Neural crest cell (in vitro differentiated cells): ENCODE results near the gene MAGEL2. TPM values are rescaled to one million over a fixed set of nuclear protein-coding genes. Genes with fewer than 3 reads are reported as not detected.

Experiments
- DNase-seq: peaks from one replicate; pipeline ENCODE4 v3.0.0; 2021; ENCODE audit warnings: low read depth, mixed read lengths, low spot score
- H3K27ac Mint-ChIP-seq: one replicate; pipeline ENCODE4 v1.8.0; 2021; ENCODE audit warnings: mild to moderate bottlenecking, mixed read lengths; ENCODE audit not compliant: unreplicated experiment
- H3K27me3 Mint-ChIP-seq: 2 replicates; pipeline ENCODE4 v1.8.0; 2021; ENCODE audit warnings: low read depth, mild to moderate bottlenecking, mixed read lengths
- H3K36me3 Mint-ChIP-seq: 2 replicates; pipeline ENCODE4 v1.8.0; 2021; ENCODE audit warnings: low read depth, mild to moderate bottlenecking, mixed read lengths
- H3K4me1 Mint-ChIP-seq: 2 replicates; pipeline ENCODE4 v1.8.0; 2021; ENCODE audit warnings: mixed read lengths
- H3K4me3 Mint-ChIP-seq: one replicate; pipeline ENCODE4 v1.8.0; 2021; ENCODE audit warnings: mild to moderate bottlenecking, mixed read lengths
- H3K9me3 Mint-ChIP-seq: 2 replicates; pipeline ENCODE4 v1.8.0; 2021; ENCODE audit warnings: mixed read lengths
- long read RNA-seq: library from polyadenylated mRNA; unstranded; transcript quantifications from one replicate; pipeline ENCODE4 v2.0.0, GENCODE V29; 2020
- total RNA-seq: library from RNA; stranded (reverse); gene quantifications from 2 replicates; pipeline ENCODE4 v1.2.1, GENCODE V29; 2021
- TF ChIP-seq, protein P1 (sequence below): fragments of 200-600 bp; sonication (generic); conservative IDR thresholded peaks from 2 replicates; pipeline ENCODE4 v1.5.0; 2021; ENCODE audit warnings: antibody characterized with exemption, mild to moderate bottlenecking

MAGEL2 gene
- 11.9 and 13.1 TPM in 2 replicates for total RNA-seq
- long read RNA-seq, full-length matches to known transcripts, result 4 of 4 reads
- long read RNA-seq, partial matches to known transcripts, result 0 of 4 reads
- long read RNA-seq, other reads (novel, unspliced or antisense), result 0 of 4 reads

DNA sequence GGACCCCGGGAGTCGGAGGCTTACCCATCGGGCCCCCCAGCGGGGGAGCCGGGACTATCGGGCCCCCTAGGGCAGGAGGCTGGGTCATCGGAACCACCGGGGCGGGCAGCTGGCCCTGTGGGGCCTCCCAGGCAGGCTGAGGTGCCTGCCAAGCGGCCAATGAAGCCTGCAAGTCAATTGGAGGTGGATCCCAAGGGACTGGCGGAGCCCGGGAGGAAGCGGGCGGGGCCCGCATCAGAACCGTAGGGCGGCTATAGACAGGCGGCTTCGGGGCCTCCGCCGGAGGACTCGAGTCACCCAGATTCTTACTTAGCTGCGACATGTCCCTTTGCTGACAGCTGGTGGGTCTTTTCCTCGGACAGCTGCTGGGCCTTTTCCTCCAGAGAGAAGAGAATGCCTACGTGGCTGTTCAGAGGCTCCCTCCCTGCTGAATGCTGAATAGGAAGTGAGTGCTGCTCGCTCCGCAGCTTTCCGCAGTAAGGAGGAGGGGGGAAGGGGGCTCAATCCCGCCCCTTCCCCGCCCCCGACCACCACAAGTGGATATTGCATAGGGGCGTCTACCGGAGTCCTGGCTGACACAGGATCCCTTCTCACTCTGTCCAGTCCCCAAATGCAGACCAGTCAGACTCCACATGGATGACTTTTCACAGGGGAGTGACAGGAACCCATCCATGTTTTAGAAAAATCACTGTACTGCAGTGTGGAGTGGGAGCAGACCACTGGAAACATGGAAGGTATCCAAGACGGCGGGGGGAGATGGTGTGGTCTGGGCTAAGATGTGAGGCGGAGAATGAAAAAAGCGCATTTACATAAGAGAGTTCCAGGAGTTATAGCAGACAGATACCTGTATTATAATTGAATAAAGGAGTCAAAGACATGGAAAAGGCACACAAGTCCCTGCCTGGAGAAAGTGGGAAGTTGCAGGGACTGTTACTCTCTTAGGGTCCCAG, at the start of gene MAGEL2:
Gene MAGEL2 (minus strand): TSS at position 447 of the 950 bp plus-strand sequence. CDS start 125 bp downstream, at position 322.
- no peaks in the 10 kb centered on the region for H3K27me3 Mint-ChIP-seq
- H3K36me3 Mint-ChIP-seq, result peaks cover 2% of the 10 kb centered on the region
- TF ChIP-seq, protein P1, sequence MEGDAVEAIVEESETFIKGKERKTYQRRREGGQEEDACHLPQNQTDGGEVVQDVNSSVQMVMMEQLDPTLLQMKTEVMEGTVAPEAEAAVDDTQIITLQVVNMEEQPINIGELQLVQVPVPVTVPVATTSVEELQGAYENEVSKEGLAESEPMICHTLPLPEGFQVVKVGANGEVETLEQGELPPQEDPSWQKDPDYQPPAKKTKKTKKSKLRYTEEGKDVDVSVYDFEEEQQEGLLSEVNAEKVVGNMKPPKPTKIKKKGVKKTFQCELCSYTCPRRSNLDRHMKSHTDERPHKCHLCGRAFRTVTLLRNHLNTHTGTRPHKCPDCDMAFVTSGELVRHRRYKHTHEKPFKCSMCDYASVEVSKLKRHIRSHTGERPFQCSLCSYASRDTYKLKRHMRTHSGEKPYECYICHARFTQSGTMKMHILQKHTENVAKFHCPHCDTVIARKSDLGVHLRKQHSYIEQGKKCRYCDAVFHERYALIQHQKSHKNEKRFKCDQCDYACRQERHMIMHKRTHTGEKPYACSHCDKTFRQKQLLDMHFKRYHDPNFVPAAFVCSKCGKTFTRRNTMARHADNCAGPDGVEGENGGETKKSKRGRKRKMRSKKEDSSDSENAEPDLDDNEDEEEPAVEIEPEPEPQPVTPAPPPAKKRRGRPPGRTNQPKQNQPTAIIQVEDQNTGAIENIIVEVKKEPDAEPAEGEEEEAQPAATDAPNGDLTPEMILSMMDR, result no peak

GRCh38 chr15:23695282-23695681, 47.6 kb upstream of the MAGEL2 start:
- TF ChIP-seq, protein P1, result no peak
- Mint-ChIP-seq H3K27me3 (no peaks in the 10 kb centered on the region), H3K36me3 (peaks cover 3% of the 10 kb centered on the region), H3K9me3 (peaks cover 15% of the 10 kb centered on the region), H3K4me3 (no peak overlapping the region), H3K4me1 (peaks cover 10% of the 10 kb centered on the region), H3K27ac (no peak overlapping the region)
- DNase-seq, result no peak

More for the DNA sequence above, at the start of gene MAGEL2:
- no peaks in the 10 kb centered on the region for H3K9me3 Mint-ChIP-seq
- H3K27ac Mint-ChIP-seq, result peak within 1 kb of the TSS; percentile 93
- H3K4me3 Mint-ChIP-seq, result peak within 1 kb of the TSS; percentile 87
- peaks cover 28% of the 10 kb centered on the region for H3K4me1 Mint-ChIP-seq
- DNase-seq, result peak; percentile 42

DNA sequence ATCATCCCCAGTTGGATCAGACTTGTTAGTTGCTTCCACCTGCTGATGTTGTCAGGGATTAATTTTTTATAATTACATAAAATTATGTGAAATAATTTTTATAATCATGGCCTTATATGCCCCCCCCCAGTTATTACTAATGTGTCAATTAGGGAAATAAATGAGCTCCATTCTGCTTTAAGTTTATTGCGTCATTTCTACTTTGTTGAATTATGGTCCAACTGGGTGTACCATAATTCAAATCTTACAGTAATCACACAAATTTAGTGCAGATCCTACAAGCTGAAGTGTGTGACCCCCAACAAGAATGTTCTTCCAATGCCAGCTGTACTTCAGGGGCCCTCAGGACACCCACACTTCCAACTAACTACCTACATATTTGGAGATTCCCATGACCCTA, 46.9 kb upstream of the MAGEL2 start:
- Mint-ChIP-seq H3K36me3 (peaks cover 3% of the 10 kb centered on the region), H3K27ac (no peak overlapping the region), H3K27me3 (no peaks in the 10 kb centered on the region), H3K4me1 (peaks cover 17% of the 10 kb centered on the region), H3K4me3 (no peak overlapping the region), H3K9me3 (peaks cover 15% of the 10 kb centered on the region)
- TF ChIP-seq, protein P1, result no peak
- no peak for DNase-seq

DNA sequence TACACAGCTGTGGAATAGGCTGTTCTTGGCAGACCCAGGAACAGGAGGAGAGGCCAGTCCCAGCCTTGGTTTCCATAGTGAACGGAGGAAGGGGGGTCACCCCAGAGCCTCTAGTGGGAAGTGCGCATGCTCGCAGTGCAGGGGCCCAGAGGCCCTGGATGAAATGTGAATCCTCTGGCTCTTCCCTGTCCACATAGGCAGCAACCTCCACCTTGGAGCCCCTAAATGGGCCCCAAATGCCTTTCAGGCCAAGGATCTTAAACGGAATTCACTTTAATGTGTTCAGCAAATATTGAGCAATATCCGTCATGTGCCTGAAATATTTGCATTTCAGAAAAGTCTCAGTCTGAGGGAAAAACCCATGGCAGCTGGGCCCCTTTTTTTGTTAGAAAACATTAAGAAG, 42.8 kb upstream of the MAGEL2 start:
- Mint-ChIP-seq H3K27me3 (no peaks in the 10 kb centered on the region), H3K4me3 (peak overlapping the region; percentile 78), H3K36me3 (no peaks in the 10 kb centered on the region), H3K27ac (no peak overlapping the region), H3K9me3 (peaks cover 11% of the 10 kb centered on the region), H3K4me1 (peaks cover 28% of the 10 kb centered on the region)
- DNase-seq, result peak; percentile 54
- TF ChIP-seq, protein P1, result no peak

GRCh38 chr15:23690015-23690414, 42.3 kb upstream of the MAGEL2 start:
- peaks cover 28% of the 10 kb centered on the region for H3K4me1 Mint-ChIP-seq
- no peak for DNase-seq
- H3K27ac Mint-ChIP-seq, result no peak overlapping the region
- H3K9me3 Mint-ChIP-seq, result peaks cover 7% of the 10 kb centered on the region
- no peaks in the 10 kb centered on the region for H3K27me3 Mint-ChIP-seq
- peak overlapping the region; percentile 78 for H3K4me3 Mint-ChIP-seq
- no peaks in the 10 kb centered on the region for H3K36me3 Mint-ChIP-seq
- TF ChIP-seq, protein P1, result no peak
